ENCODE measurements around the gene PLEKHM2. TPM values are rescaled to one million over a fixed set of nuclear protein-coding genes. Genes with fewer than 3 reads are reported as not detected.

PLEKHM2 gene
- total RNA-seq, 1 experiment from 2014 or later: 49.7 TPM

DNA sequence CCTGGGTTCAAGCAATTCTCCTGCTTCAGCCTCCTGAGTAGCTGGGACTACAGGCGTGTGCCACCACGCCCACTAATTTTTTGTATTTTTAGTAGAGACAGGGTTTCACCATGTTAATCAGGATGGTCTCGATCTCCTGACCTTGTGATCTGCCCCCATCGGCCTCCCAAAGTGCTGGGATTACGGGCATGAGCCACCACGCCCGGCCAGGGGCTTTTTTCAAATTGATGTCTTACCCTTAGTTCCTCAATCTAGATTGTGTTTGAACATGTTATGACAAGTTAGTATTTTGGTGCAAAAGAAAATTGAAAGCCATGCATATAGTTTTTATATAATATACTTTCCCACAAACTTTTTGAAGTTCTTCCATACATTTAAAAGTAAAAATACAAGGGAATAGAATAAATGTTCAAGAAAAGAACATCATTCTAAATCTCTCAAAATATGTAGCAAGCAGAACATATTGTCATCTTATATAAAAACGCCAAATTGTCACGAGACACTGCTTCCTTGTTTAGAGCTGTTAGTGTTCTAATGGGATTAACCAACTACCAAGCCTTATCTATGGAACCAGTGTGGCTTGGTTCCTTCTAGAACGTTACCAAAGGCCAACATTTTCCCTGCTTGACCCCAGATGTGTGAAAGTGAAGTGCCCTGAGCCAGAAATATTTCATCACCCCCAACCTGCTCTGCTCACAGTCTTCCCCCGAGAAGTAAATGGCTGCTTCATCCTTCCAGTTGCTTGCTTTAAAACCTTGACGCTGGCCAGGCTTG is 9.5 kb upstream of the PLEKHM2 start:
- no peak for ATAC-seq
- no peak for TF ChIP-seq MXD4 (CRISPR knock-in tag; IDR thresholded peaks at IDR 0.05; ENCODE audit: borderline replicate concordance)
- TF ChIP-seq KAT7 (CRISPR knock-in tag; IDR thresholded peaks at IDR 0.05; ENCODE audit: borderline replicate concordance): no peak
- TF ChIP-seq TEAD4 (CRISPR knock-in tag; IDR thresholded peaks at IDR 0.05): no peak
- no peak for TF ChIP-seq ZNF138 (CRISPR knock-in tag; conservative IDR thresholded peaks at IDR 0.05)
- TF ChIP-seq, protein P1, sequence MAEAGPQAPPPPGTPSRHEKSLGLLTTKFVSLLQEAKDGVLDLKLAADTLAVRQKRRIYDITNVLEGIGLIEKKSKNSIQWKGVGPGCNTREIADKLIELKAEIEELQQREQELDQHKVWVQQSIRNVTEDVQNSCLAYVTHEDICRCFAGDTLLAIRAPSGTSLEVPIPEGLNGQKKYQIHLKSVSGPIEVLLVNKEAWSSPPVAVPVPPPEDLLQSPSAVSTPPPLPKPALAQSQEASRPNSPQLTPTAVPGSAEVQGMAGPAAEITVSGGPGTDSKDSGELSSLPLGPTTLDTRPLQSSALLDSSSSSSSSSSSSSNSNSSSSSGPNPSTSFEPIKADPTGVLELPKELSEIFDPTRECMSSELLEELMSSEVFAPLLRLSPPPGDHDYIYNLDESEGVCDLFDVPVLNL (CRISPR knock-in tag; IDR thresholded peaks at IDR 0.05; ENCODE audit: borderline replicate concordance, low read depth): no peak
- TF ChIP-seq ZNF317 (CRISPR knock-in tag; IDR thresholded peaks at IDR 0.05; ENCODE audit: borderline replicate concordance, low read depth): no peak
- TF ChIP-seq, protein P2, sequence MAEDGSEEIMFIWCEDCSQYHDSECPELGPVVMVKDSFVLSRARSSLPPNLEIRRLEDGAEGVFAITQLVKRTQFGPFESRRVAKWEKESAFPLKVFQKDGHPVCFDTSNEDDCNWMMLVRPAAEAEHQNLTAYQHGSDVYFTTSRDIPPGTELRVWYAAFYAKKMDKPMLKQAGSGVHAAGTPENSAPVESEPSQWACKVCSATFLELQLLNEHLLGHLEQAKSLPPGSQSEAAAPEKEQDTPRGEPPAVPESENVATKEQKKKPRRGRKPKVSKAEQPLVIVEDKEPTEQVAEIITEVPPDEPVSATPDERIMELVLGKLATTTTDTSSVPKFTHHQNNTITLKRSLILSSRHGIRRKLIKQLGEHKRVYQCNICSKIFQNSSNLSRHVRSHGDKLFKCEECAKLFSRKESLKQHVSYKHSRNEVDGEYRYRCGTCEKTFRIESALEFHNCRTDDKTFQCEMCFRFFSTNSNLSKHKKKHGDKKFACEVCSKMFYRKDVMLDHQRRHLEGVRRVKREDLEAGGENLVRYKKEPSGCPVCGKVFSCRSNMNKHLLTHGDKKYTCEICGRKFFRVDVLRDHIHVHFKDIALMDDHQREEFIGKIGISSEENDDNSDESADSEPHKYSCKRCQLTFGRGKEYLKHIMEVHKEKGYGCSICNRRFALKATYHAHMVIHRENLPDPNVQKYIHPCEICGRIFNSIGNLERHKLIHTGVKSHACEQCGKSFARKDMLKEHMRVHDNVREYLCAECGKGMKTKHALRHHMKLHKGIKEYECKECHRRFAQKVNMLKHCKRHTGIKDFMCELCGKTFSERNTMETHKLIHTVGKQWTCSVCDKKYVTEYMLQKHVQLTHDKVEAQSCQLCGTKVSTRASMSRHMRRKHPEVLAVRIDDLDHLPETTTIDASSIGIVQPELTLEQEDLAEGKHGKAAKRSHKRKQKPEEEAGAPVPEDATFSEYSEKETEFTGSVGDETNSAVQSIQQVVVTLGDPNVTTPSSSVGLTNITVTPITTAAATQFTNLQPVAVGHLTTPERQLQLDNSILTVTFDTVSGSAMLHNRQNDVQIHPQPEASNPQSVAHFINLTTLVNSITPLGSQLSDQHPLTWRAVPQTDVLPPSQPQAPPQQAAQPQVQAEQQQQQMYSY (CRISPR knock-in tag; IDR thresholded peaks at IDR 0.05): no peak
- TF ChIP-seq, protein P3, sequence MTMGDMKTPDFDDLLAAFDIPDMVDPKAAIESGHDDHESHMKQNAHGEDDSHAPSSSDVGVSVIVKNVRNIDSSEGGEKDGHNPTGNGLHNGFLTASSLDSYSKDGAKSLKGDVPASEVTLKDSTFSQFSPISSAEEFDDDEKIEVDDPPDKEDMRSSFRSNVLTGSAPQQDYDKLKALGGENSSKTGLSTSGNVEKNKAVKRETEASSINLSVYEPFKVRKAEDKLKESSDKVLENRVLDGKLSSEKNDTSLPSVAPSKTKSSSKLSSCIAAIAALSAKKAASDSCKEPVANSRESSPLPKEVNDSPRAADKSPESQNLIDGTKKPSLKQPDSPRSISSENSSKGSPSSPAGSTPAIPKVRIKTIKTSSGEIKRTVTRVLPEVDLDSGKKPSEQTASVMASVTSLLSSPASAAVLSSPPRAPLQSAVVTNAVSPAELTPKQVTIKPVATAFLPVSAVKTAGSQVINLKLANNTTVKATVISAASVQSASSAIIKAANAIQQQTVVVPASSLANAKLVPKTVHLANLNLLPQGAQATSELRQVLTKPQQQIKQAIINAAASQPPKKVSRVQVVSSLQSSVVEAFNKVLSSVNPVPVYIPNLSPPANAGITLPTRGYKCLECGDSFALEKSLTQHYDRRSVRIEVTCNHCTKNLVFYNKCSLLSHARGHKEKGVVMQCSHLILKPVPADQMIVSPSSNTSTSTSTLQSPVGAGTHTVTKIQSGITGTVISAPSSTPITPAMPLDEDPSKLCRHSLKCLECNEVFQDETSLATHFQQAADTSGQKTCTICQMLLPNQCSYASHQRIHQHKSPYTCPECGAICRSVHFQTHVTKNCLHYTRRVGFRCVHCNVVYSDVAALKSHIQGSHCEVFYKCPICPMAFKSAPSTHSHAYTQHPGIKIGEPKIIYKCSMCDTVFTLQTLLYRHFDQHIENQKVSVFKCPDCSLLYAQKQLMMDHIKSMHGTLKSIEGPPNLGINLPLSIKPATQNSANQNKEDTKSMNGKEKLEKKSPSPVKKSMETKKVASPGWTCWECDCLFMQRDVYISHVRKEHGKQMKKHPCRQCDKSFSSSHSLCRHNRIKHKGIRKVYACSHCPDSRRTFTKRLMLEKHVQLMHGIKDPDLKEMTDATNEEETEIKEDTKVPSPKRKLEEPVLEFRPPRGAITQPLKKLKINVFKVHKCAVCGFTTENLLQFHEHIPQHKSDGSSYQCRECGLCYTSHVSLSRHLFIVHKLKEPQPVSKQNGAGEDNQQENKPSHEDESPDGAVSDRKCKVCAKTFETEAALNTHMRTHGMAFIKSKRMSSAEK (CRISPR knock-in tag; IDR thresholded peaks at IDR 0.05; ENCODE audit: borderline replicate concordance): no peak
- no peak for TF ChIP-seq FOXK1 (CRISPR knock-in tag; IDR thresholded peaks at IDR 0.05)
- TF ChIP-seq, protein P4, sequence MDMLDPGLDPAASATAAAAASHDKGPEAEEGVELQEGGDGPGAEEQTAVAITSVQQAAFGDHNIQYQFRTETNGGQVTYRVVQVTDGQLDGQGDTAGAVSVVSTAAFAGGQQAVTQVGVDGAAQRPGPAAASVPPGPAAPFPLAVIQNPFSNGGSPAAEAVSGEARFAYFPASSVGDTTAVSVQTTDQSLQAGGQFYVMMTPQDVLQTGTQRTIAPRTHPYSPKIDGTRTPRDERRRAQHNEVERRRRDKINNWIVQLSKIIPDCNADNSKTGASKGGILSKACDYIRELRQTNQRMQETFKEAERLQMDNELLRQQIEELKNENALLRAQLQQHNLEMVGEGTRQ (CRISPR knock-in tag; IDR thresholded peaks at IDR 0.05): no peak
- no peak for TF ChIP-seq ZNF512 (CRISPR knock-in tag; IDR thresholded peaks at IDR 0.05; ENCODE audit: borderline replicate concordance)
- TF ChIP-seq, protein P5, sequence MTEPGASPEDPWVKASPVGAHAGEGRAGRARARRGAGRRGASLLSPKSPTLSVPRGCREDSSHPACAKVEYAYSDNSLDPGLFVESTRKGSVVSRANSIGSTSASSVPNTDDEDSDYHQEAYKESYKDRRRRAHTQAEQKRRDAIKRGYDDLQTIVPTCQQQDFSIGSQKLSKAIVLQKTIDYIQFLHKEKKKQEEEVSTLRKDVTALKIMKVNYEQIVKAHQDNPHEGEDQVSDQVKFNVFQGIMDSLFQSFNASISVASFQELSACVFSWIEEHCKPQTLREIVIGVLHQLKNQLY (CRISPR knock-in tag; IDR thresholded peaks at IDR 0.05): no peak
- no peak for TF ChIP-seq ZNF416 (CRISPR knock-in tag; IDR thresholded peaks at IDR 0.05)
- no peak for TF ChIP-seq ELF4 (CRISPR knock-in tag; IDR thresholded peaks at IDR 0.05; ENCODE audit: low read depth)
- no peak for TF ChIP-seq ZNF263 (CRISPR knock-in tag; IDR thresholded peaks at IDR 0.05; ENCODE audit: low read depth)
- no peak for TF ChIP-seq ETV6 (CRISPR knock-in tag; IDR thresholded peaks at IDR 0.05)
- TF ChIP-seq GTF2I (CRISPR knock-in tag; conservative IDR thresholded peaks at IDR 0.05): no peak
- TF ChIP-seq RELA (CRISPR knock-in tag; IDR thresholded peaks at IDR 0.05; ENCODE audit: borderline replicate concordance): no peak
- no peak for DNase-seq (ENCODE audit: low spot score)
- no peak overlapping the region for H3K4me3 Mint-ChIP-seq
- CTCF ChIA-PET: no interaction called here
- H3K36me3 Mint-ChIP-seq: peaks cover 11% of the 10 kb centered on the region
- H3K9me3 Mint-ChIP-seq: peaks cover 13% of the 10 kb centered on the region
- peaks cover 4% of the 10 kb centered on the region for H3K4me1 Mint-ChIP-seq
- POLR2A ChIA-PET: no interaction called here
- H3K27ac Mint-ChIP-seq: no peak overlapping the region
- 0 out of 2 replicates have a peak, but pooled peaks cover 4% of the 10 kb centered on the region for H3K27me3 Mint-ChIP-seq (ENCODE audit: low read depth)

All from WTC11 (cell line).